Articular chondrocyte of knee joint (primary cell): Measurements from ENCODE around the gene CXCL3. TPM values are rescaled to one million over a fixed set of nuclear protein-coding genes. Genes with fewer than 3 reads are reported as not detected.

Experiments used
- small RNA-seq: library from RNA; depleted of rRNA; stranded (forward); fragments of <200 nt; gene quantifications from one replicate; pipeline ENCODE3, GENCODE V24; 2012
- total RNA-seq: library from RNA; depleted of rRNA; stranded (reverse); fragments of >200 nt; gene quantifications from 2 replicates; pipeline ENCODE4 v1.2.3, GENCODE V29; 2012

CXCL3 gene
- 0.39 and 0.43 TPM in 2 replicates for total RNA-seq

DNA sequence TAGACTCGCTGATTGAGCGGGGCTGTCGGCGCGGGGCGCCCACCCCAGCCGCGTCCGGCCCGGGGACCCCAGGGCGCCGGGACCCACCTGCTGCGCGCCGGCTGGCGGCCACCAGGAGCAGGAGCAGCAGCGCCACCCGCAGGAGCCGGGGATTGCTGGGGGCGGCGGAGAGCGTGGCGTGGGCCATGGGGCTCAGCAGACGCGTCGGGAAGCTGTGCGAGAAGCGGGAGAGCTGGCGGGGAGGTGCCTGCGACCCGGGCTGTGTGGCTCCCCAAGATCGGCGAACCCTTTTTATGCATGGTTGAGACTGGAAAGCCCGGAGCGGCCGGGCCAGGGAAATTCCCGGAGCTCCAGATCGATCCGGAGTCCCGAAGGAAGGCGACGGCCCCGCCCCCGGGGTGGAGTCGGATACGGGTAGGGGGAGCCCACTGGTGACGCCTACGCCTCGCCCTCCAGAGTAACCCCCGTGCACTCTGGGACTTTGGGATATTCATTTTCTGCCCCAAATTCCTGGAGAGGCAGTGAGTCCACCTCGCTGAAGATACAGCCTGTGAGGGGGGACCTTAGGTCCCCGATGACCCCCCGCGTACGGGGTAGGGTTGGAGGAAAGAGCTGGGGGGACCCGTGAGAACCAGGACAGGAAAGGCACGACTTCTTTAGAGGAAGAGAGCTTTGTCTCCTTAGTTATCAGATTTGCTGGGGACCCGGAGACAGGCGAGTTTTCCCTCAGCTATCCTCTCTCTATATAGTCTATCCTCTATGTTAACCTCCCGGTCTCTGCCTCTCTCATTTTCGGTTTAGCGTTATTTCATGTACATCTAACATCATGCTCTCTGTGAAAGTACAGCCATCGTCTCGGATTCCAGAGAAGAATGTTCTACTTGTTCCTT is at the start of gene CXCL3:
TSS of gene CXCL3 (minus strand) at position 265 of the 890 bp plus-strand sequence. CDS start at position 187, 78 bp downstream.

GRCh38 chr4:73998040-73999011 is 40.2 kb downstream of the CXCL3 start, which contains the start of gene CXCL5:
Gene CXCL5, minus strand, starts transcription at chr4:73998677. Its CDS starts 96 bp downstream, at chr4:73998581.

DNA sequence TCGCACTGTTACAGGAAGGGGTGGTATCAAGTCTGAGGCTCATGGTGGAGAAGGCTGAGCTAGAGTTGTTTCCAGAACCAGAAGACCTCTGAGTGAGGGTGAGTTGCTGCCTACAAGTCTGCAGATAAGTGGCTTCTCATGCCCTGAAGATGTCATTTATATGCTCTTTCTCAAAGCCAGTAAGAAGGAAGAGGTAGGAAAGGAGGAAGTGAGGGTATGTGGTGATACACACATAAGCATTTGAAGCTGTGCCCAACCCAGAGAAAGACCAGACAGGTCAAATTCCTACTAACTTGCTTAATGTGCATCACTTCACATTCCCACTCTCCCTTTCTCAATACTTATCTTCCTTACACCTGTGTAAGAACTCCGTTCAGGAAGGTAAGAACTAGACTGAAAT is 50.4 kb downstream of the CXCL3 start, which contains the start of gene PPBP:
TSS of gene PPBP (minus strand) at position 130 of the 400 bp plus-strand sequence. CDS start at position 43, 87 bp downstream.

Small RNA genes within 50 kb of the gene (small RNA-seq; reads per million reads assigned to genes)
- gene RN7SL218P, result not detected

Other genes with a start within 250 kb of the CXCL3 start
- gene CXCL6, start 202.0 kb downstream of the CXCL3 start, total RNA-seq, result 11.2 and 37.6 TPM in 2 replicates
- gene PF4V1, start 185.4 kb downstream of the CXCL3 start, total RNA-seq, result 0.54 TPM in 1 of 2 replicates, not detected in the other
- gene CXCL1, start 169.3 kb downstream of the CXCL3 start, total RNA-seq, result 9.4 and 28.2 TPM in 2 replicates
- gene PF4, start 56.7 kb downstream of the CXCL3 start, total RNA-seq, result not detected in 2 replicates
- not detected in 2 replicates for gene PPBP, start 50.5 kb downstream of the CXCL3 start, total RNA-seq
- gene CXCL5, start 40.0 kb downstream of the CXCL3 start, total RNA-seq, result 0.26 and 0.32 TPM in 2 replicates
- gene CXCL2, start 60.5 kb upstream of the CXCL3 start, total RNA-seq, result 0.39 and 2.4 TPM in 2 replicates
- 14.9 and 16.9 TPM in 2 replicates for gene MTHFD2L, start 119.4 kb upstream of the CXCL3 start, total RNA-seq